ENCODE data around the gene HHLA2. TPM values are rescaled to one million over a fixed set of nuclear protein-coding genes. Genes with fewer than 3 reads are reported as not detected.

The HHLA2 gene
- polyA plus RNA-seq, 1 donor (not counting 4 experiments of a cell fraction or from before 2014, with no cell fraction given), result not detected

- TF ChIP-seq CTCF (optimal IDR thresholded peaks at IDR 0.05 in 1 of 3, IDR thresholded peaks at IDR 0.05 in 1 of 3, conservative IDR thresholded peaks at IDR 0.05 in 1 of 3; ENCODE audit: extremely low read depth in 1 of 3, insufficient read depth in 2 of 3, low read length in 3 of 3) (no peak), EZH2 (IDR thresholded peaks at IDR 0.05; ENCODE audit: low read length) (no peak)
Observed at GRCh38 chr3:108357042-108357441, 60.7 kb downstream of the HHLA2 start.

GRCh38 chr3:108359011-108359410 lies 62.7 kb downstream of the HHLA2 start:
- no peak overlapping the region for H3K4me2 ChIP-seq (ENCODE audit: control insufficient read depth, extremely low read depth, insufficient read depth, low read depth, low read length)
- dilution Hi-C loops (cut with MboI; ENCODE audit: extremely low pct_ligation_motif_present, low sequenced_read_pairs), result no loop called here
- H3K27me3 ChIP-seq (ENCODE audit: control insufficient read depth, extremely low read depth, insufficient read depth, low read length), result no peaks in the 10 kb centered on the region
- no peak overlapping the region for H2AFZ ChIP-seq (ENCODE audit: control insufficient read depth, low read length)
- DNase-seq (ENCODE audit: low read depth, low spot score) (no peak), FAIRE-seq (no peak)
- H3K79me2 ChIP-seq (ENCODE audit: control insufficient read depth, insufficient read depth, low read length), result no peaks in the 10 kb centered on the region
- H4K20me1 ChIP-seq (ENCODE audit: control insufficient read depth, extremely low read depth, insufficient read depth, low read length), result no peaks in the 10 kb centered on the region
- H3K4me1 ChIP-seq (ENCODE audit: control insufficient read depth, extremely low read depth, insufficient read depth, low read length), result no peaks in the 10 kb centered on the region
- H3K4me3 ChIP-seq (ENCODE audit: control insufficient read depth in 2 of 3, extremely low read depth in 1 of 3, insufficient read depth in 2 of 3, low read depth in 1 of 3, low read length in 3 of 3), result no peak overlapping the region
- H3K9me3 ChIP-seq (ENCODE audit: control insufficient read depth, low read depth, low read length), result no peaks in the 10 kb centered on the region
- TF ChIP-seq CTCF (optimal IDR thresholded peaks at IDR 0.05 in 1 of 3, IDR thresholded peaks at IDR 0.05 in 1 of 3, conservative IDR thresholded peaks at IDR 0.05 in 1 of 3; ENCODE audit: extremely low read depth in 1 of 3, insufficient read depth in 2 of 3, low read length in 3 of 3) (no peak), EZH2 (IDR thresholded peaks at IDR 0.05; ENCODE audit: low read length) (no peak)
- no peaks in the 10 kb centered on the region for H3K9me1 ChIP-seq (ENCODE audit: control insufficient read depth, extremely low read depth, insufficient read depth, low read length)
- H3K9ac ChIP-seq (ENCODE audit: control insufficient read depth, extremely low read depth, insufficient read depth, low read length), result no peak overlapping the region
- H3K36me3 ChIP-seq (ENCODE audit: control insufficient read depth in 2 of 2, extremely low read depth in 1 of 2, insufficient read depth in 2 of 2, low read length in 2 of 2), result no peaks in the 10 kb centered on the region
- no peak overlapping the region for H3K27ac ChIP-seq (ENCODE audit: control insufficient read depth, insufficient read depth, low read length)

More at GRCh38 chr3:108357042-108357441, 60.7 kb downstream of the HHLA2 start:
- no peak overlapping the region for H3K27ac ChIP-seq (ENCODE audit: control insufficient read depth, insufficient read depth, low read length)
- H4K20me1 ChIP-seq (ENCODE audit: control insufficient read depth, extremely low read depth, insufficient read depth, low read length), result no peaks in the 10 kb centered on the region
- no peaks in the 10 kb centered on the region for H3K36me3 ChIP-seq (ENCODE audit: control insufficient read depth in 2 of 2, extremely low read depth in 1 of 2, insufficient read depth in 2 of 2, low read length in 2 of 2)
- no peak overlapping the region for H3K4me2 ChIP-seq (ENCODE audit: control insufficient read depth, extremely low read depth, insufficient read depth, low read depth, low read length)
- H3K4me1 ChIP-seq (ENCODE audit: control insufficient read depth, extremely low read depth, insufficient read depth, low read length), result no peaks in the 10 kb centered on the region
- H3K27me3 ChIP-seq (ENCODE audit: control insufficient read depth, extremely low read depth, insufficient read depth, low read length), result no peaks in the 10 kb centered on the region
- no peaks in the 10 kb centered on the region for H3K9me3 ChIP-seq (ENCODE audit: control insufficient read depth, low read depth, low read length)
- no peaks in the 10 kb centered on the region for H3K79me2 ChIP-seq (ENCODE audit: control insufficient read depth, insufficient read depth, low read length)
- H3K9ac ChIP-seq (ENCODE audit: control insufficient read depth, extremely low read depth, insufficient read depth, low read length), result no peak overlapping the region
- H3K4me3 ChIP-seq (ENCODE audit: control insufficient read depth in 2 of 3, extremely low read depth in 1 of 3, insufficient read depth in 2 of 3, low read depth in 1 of 3, low read length in 3 of 3), result no peak overlapping the region
- H2AFZ ChIP-seq (ENCODE audit: control insufficient read depth, low read length), result no peak overlapping the region
- H3K9me1 ChIP-seq (ENCODE audit: control insufficient read depth, extremely low read depth, insufficient read depth, low read length), result no peaks in the 10 kb centered on the region
- no peak for FAIRE-seq
- DNase-seq (ENCODE audit: low read depth, low spot score), result no peak
- dilution Hi-C loops (cut with MboI; ENCODE audit: extremely low pct_ligation_motif_present, low sequenced_read_pairs), result no loop called here

Data from keratinocyte (primary cell).